MCF 10A (cell line): ENCODE data around the gene OSCP1. TPM values are rescaled to one million over a fixed set of nuclear protein-coding genes. Genes with fewer than 3 reads are reported as not detected.

Source experiments
- BruUV-seq: library from RNA; stranded (reverse); fragments of 400-500 nt; replicated peaks from 2 replicates; lab custom pipeline; 2021; lab: Mats Ljungman, UMichigan
- CTCF ChIA-PET: fragments of 300-600 bp; sonication (Branson Sonifier 250); formaldehyde crosslinking; extraction: SDS; loops from one replicate; lab custom pipeline; 2021; ENCODE audit warnings: antibody characterized with exemption, inconsistent platforms; lab: Yijun Ruan, JAX
- POLR2A ChIA-PET: fragments of 300-600, 350-650 bp; sonication (Branson Sonifier 250); formaldehyde crosslinking; extraction: SDS; loops from one replicate; lab custom pipeline; 2020; ENCODE audit warnings: antibody characterized with exemption, inconsistent platforms; lab: Yijun Ruan, JAX
- DNase-seq: peaks from one replicate; pipeline ENCODE4 v3.0.0-alpha.2; 2018; ENCODE audit not compliant: unreplicated experiment
- H3K27ac Mint-ChIP-seq: one replicate; pipeline ENCODE4 v1.8.0; 2022; ENCODE audit warnings: mild to moderate bottlenecking, low read depth, mixed read lengths; ENCODE audit not compliant: unreplicated experiment
- H3K27me3 Mint-ChIP-seq: one replicate; pipeline ENCODE4 v1.8.0; 2022; ENCODE audit warnings: mixed read lengths; ENCODE audit not compliant: insufficient read depth, unreplicated experiment
- H3K36me3 Mint-ChIP-seq: one replicate; pipeline ENCODE4 v1.8.0; 2022; ENCODE audit warnings: mild to moderate bottlenecking, moderate library complexity, mixed read lengths; ENCODE audit not compliant: insufficient read depth, unreplicated experiment
- H3K4me1 Mint-ChIP-seq: one replicate; pipeline ENCODE4 v1.8.0; 2022; ENCODE audit warnings: mixed read lengths; ENCODE audit not compliant: insufficient read depth, unreplicated experiment
- H3K4me3 Mint-ChIP-seq: one replicate; pipeline ENCODE4 v1.8.0; 2022; ENCODE audit warnings: mild to moderate bottlenecking, moderate library complexity, mixed read lengths; ENCODE audit not compliant: unreplicated experiment
- H3K9me3 Mint-ChIP-seq: one replicate; pipeline ENCODE4 v1.8.0; 2022; ENCODE audit warnings: mixed read lengths; ENCODE audit not compliant: unreplicated experiment
- CTCF ChIP-seq: fragments of 200-600 bp; IDR thresholded peaks from one replicate; pipeline ENCODE4 v1.8.0; 2022; ENCODE audit warnings: antibody characterized with exemption, mild to moderate bottlenecking; ENCODE audit not compliant: unreplicated experiment
- intact Hi-C: fragments of 100-400 bp; cut with micrococcal nuclease; formaldehyde crosslinking; loops from 2 replicates; pipeline ENCODE4 v1.14.1; 2022
- total RNA-seq: library from RNA; stranded (reverse); gene quantifications from 2 replicates; pipeline ENCODE4 v1.2.3, GENCODE V29; 2022

OSCP1 gene
- total RNA-seq, 1 experiment from 2014 or later: 7.6 TPM

- ChIA-PET POLR2A (interaction anchor here (0.7 to 6.2 kb wide), 25 partner anchors 12 to 1088 kb away, joined by 3 to 148 read pairs (median 4); partner anchors contain the start of genes LSM10, MRPS15, OSCP1 and SH3D21), CTCF (interaction anchor here (0.7 to 2.6 kb wide), 14 partner anchors 9 to 251 kb away, joined by 3 to 11 read pairs (median 4); partner anchors contain the start of gene TRAPPC3)
- Mint-ChIP-seq H3K27ac (peak within 1 kb of the TSS; percentile 99), H3K4me3 (peak within 1 kb of the TSS; percentile 89), H3K9me3 (no peaks in the 10 kb centered on the region), H3K4me1 (peaks cover 39% of the 10 kb centered on the region), H3K27me3 (no peaks in the 10 kb centered on the region), H3K36me3 (peaks cover 14% of the 10 kb centered on the region)
- TF ChIP-seq CTCF: no peak
- BruUV-seq: no TSS peak
- peak; percentile 99 for DNase-seq
- intact Hi-C loops: loop anchor here (1.0 kb wide), 2 partner anchors 12 to 35 kb away; partner anchors contain the start of gene LSM10
Measured at GRCh38 chr1:36385410-36386264, 64.6 kb downstream of the OSCP1 start, which contains the start of gene STK40. TSS of gene STK40 (minus strand) at chr1:36385924. CDS start at chr1:36361332, 24,592 bp downstream.

DNA sequence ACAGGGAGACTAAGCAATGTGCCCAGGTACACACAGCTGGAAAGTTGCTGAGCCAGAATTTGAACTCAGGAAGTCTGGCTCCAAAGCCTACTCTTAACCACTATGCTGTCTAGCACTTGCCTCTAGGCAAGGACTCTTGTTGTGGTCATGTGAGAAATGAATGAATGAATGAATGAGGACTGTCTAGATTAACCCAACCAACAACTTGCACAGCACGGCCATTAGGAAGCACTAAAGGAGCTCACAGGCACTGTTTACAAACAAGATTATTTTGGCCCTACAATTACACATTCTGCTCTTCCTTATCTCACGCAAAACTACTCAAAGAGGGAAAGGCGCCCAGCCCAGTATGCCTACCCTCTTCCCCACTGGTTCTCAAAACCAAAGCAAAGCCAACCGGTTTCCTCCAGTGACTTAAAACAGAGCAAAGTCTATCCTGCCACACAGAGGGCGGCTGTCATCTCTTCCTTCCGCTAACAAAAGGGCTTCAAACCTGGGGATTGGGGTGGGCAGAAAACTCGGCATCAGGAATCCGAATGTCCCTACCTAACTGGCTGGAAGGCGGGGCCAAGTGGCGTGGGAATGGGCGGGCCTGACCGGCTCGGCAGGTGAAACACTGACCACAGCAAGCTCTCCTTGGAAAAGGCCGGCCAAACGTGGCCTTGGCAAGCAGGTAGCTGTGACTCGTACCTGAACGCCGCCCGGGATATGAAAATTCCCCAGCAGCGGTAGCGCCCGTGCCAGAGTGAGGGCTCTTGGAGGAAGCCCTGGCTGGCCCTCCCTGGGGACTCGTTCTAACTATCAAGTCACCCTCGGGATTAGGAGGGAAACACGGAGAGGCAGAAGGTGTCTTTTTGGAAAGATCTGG, 65.5 kb downstream of the OSCP1 start:
- H3K4me1 Mint-ChIP-seq: peaks cover 39% of the 10 kb centered on the region
- intact Hi-C loops: no loop called here
- H3K9me3 Mint-ChIP-seq: no peaks in the 10 kb centered on the region
- BruUV-seq: no TSS peak
- H3K27me3 Mint-ChIP-seq: no peaks in the 10 kb centered on the region
- peaks cover 14% of the 10 kb centered on the region for H3K36me3 Mint-ChIP-seq
- DNase-seq: peak; percentile 59
- H3K27ac Mint-ChIP-seq: peak overlapping the region; percentile 73
- ChIA-PET POLR2A (interaction anchor here (0.7 to 6.2 kb wide), 12 partner anchors 13 to 236 kb away, joined by 3 to 148 read pairs (median 6); partner anchors contain the start of genes LSM10, MRPS15, OSCP1 and THRAP3), CTCF (interaction anchor here (0.6 to 2.6 kb wide), 10 partner anchors 8 to 1217 kb away, joined by 3 to 8 read pairs (median 4); partner anchors contain the start of gene TRAPPC3)
- TF ChIP-seq CTCF: no peak
- peak overlapping the region; percentile 89 for H3K4me3 Mint-ChIP-seq

GRCh38 chr1:36383240-36383639, 67.0 kb downstream of the OSCP1 start:
- CTCF ChIA-PET: interaction anchor here (1.0 to 2.6 kb wide), 4 partner anchors 15 to 41 kb away, joined by 3 to 8 read pairs (median 6); no protein-coding TSS in a partner anchor
- no peak for TF ChIP-seq CTCF
- Mint-ChIP-seq H3K4me3 (no peak overlapping the region), H3K27ac (no peak overlapping the region), H3K4me1 (peaks cover 39% of the 10 kb centered on the region), H3K9me3 (no peaks in the 10 kb centered on the region), H3K36me3 (peaks cover 21% of the 10 kb centered on the region), H3K27me3 (no peaks in the 10 kb centered on the region)
- DNase-seq: no peak
- intact Hi-C loops: no loop called here
- POLR2A ChIA-PET: interaction anchor here (1.1 to 6.2 kb wide), 2 partner anchors 15 to 34 kb away, joined by 3 to 148 read pairs; partner anchors contain the start of gene LSM10
- BruUV-seq: no TSS peak
